ENCODE measurements around the gene RGL3. TPM values are rescaled to one million over a fixed set of nuclear protein-coding genes. Genes with fewer than 3 reads are reported as not detected.

Gene RGL3
- total and polyA plus RNA-seq, 2 of the 4 experiments (the other 2 are of a cell fraction), result 0.18 to 0.62 TPM

GRCh38 chr19:11364935-11365334, 54.2 kb downstream of the RGL3 start:
- dilution Hi-C loops (cut with HindIII; ENCODE audit: low sequenced_read_pairs, unreplicated experiment), result no loop called here
- CTCF ChIA-PET, result no interaction called here
- BruUV-seq (replicated peaks), result TSS peak; percentile 96
- no peak for DNase-seq
- Histone ChIP-seq H4K20me1 (ENCODE audit: insufficient read depth, low read length) (peaks cover 3% of the 10 kb centered on the region; the same call in 1 of the 2 replicates), H2BK5ac (ENCODE audit: low read depth, low read length, poor library complexity, severe bottlenecking) (no peak overlapping the region), H2AK9ac (replicated peaks; ENCODE audit: low read depth, low read length, poor library complexity) (no peak overlapping the region), H3K23ac (ENCODE audit: low read depth, low read length) (no peak overlapping the region), H3K4ac (ENCODE audit: low read depth, low read length) (no peak overlapping the region), H3K56ac (ENCODE audit: extremely low read depth, insufficient read depth, low read length) (no peak overlapping the region), H4K5ac (ENCODE audit: low read depth, low read length) (no peak overlapping the region), H3K9me1 (ENCODE audit: insufficient read depth, low read length) (peaks cover 9% of the 10 kb centered on the region; the same call in 1 of the 2 replicates), H3K4me3 (ENCODE audit: insufficient read depth, low read depth, low read length) (no peak overlapping the region), H2BK15ac (ENCODE audit: low read depth, low read length) (no peak overlapping the region), H2BK120ac (ENCODE audit: low read depth, low read length) (no peak overlapping the region), H3K14ac (replicated peaks; ENCODE audit: low read depth, low read length) (no peak overlapping the region), H4K8ac (ENCODE audit: low read depth in 2 of 2, low read length in 2 of 2) (no peak overlapping the region), H3K79me1 (ENCODE audit: low read depth in 1 of 2, low read length in 2 of 2) (no peaks in the 10 kb centered on the region), H3K4me1 (ENCODE audit: control insufficient read depth, insufficient read depth, low read length) (no peaks in the 10 kb centered on the region), H3K9ac (ENCODE audit: low read depth, low read length) (no peak overlapping the region), H3K27ac (ENCODE audit: insufficient read depth, low read length) (no peak overlapping the region), H3K36me3 (ENCODE audit: control insufficient read depth, insufficient read depth, low read length) (peaks cover 36% of the 10 kb centered on the region), H3K9me3 (ENCODE audit: control insufficient read depth, insufficient read depth, low read length) (no peaks in the 10 kb centered on the region), H4K91ac (ENCODE audit: insufficient read depth, low read depth, low read length) (no peak overlapping the region), H2BK20ac (ENCODE audit: low read depth, low read length) (no peak overlapping the region), H3K18ac (ENCODE audit: low read depth, low read length) (no peak overlapping the region), H2AFZ (replicated peaks; ENCODE audit: low read length, poor library complexity) (no peak overlapping the region), H2AK5ac (ENCODE audit: low read depth, low read length) (no peak overlapping the region), H3K4me2 (ENCODE audit: low read depth, low read length) (no peak overlapping the region), H3K27me3 (ENCODE audit: control insufficient read depth, insufficient read depth, low read length) (no peaks in the 10 kb centered on the region)
- POLR2A ChIA-PET (ENCODE audit: unreplicated experiment), result no interaction called here
- no peak for TF ChIP-seq MAFK (IDR thresholded peaks at IDR 0.05; ENCODE audit: low read depth, low read length)
- no peak for TF ChIP-seq ELK1 (IDR thresholded peaks at IDR 0.05; ENCODE audit: borderline replicate concordance, low read depth, low read length)
- TF ChIP-seq CTCF (conservative IDR thresholded peaks at IDR 0.05; ENCODE audit: low read depth, low read length), result no peak
- TF ChIP-seq RAD21 (IDR thresholded peaks at IDR 0.05; ENCODE audit: low read length), result no peak
- no peak for TF ChIP-seq MXI1 (IDR thresholded peaks at IDR 0.05; ENCODE audit: borderline replicate concordance, low read depth, low read length)
- TF ChIP-seq NFE2L2 (IDR thresholded peaks at IDR 0.05; ENCODE audit: low read depth, low read length), result no peak
- no peak for TF ChIP-seq CEBPB (IDR thresholded peaks at IDR 0.05; ENCODE audit: low read depth, low read length)
- TF ChIP-seq CHD1 (IDR thresholded peaks at IDR 0.05; ENCODE audit: low read depth, low read length), result no peak
- no peak for TF ChIP-seq USF2 (IDR thresholded peaks at IDR 0.05; ENCODE audit: low read depth, low read length)
- no peak for TF ChIP-seq BHLHE40 (IDR thresholded peaks at IDR 0.05; ENCODE audit: low read depth, low read length)
- TF ChIP-seq MAZ (IDR thresholded peaks at IDR 0.05; ENCODE audit: borderline replicate concordance, low read depth, low read length), result no peak
- TF ChIP-seq RCOR1 (IDR thresholded peaks at IDR 0.05; ENCODE audit: insufficient replicate concordance, low read length), result no peak
- no peak for TF ChIP-seq SMC3 (IDR thresholded peaks at IDR 0.05; ENCODE audit: low read depth, low read length)
- TF ChIP-seq FOS (IDR thresholded peaks at IDR 0.05; ENCODE audit: low read depth, low read length), result no peak
- TF ChIP-seq POLR2A (IDR thresholded peaks at IDR 0.05; ENCODE audit: low read depth, low read length), result no peak
- TF ChIP-seq RFX5 (IDR thresholded peaks at IDR 0.05; ENCODE audit: low read depth, low read length), result no peak
- no CpG with 5 or more reads among the region's 5 CpGs for WGBS, 2 experiments (ENCODE audit: extremely low coverage in 2 of 2, insufficient read length in 1 of 2)
- no peak for ATAC-seq (ENCODE audit: low read depth)
- in situ Hi-C loops (cut with MboI; ENCODE audit: low sequenced_read_pairs), result no loop called here
- intact Hi-C loops (cut with micrococcal nuclease), result no loop called here

Data from IMR-90 (cell line).